Epithelial cell of proximal tubule (primary cell): ENCODE measurements around the gene RIPOR3. TPM values are rescaled to one million over a fixed set of nuclear protein-coding genes. Genes with fewer than 3 reads are reported as not detected.

Source experiments
- DNase-seq: peaks from one replicate; pipeline ENCODE4 v3.0.0-alpha.2; 2011; ENCODE audit warnings: low read depth
- H3K4me3 ChIP-seq: 2 replicates; pipeline ENCODE4 v1.5.1; 2011; ENCODE audit warnings: low read depth, mild to moderate bottlenecking, low read length
- CTCF ChIP-seq: conservative IDR thresholded peaks from 2 replicates; pipeline ENCODE4 v1.5.1; 2012; ENCODE audit warnings: low read depth, mild to moderate bottlenecking, low read length
- total RNA-seq: library from RNA; depleted of rRNA; stranded (reverse); fragments of >200 nt; gene quantifications from 2 replicates; pipeline ENCODE4 v1.2.3, GENCODE V29; 2015

Gene RIPOR3
- total RNA-seq, 1 donor from 2014 or later, result 1.8 TPM

GRCh38 chr20:50588034-50588736 lies 103.2 kb downstream of the RIPOR3 start:
- H3K4me3 ChIP-seq, result no peak overlapping the region
- peak; percentile 97 for TF ChIP-seq CTCF
- DNase-seq, result no peak

GRCh38 chr20:50587291-50587961 lies 103.9 kb downstream of the RIPOR3 start:
- DNase-seq, result no peak
- TF ChIP-seq CTCF, result no peak
- H3K4me3 ChIP-seq, result no peak overlapping the region

GRCh38 chr20:50586531-50587232 lies 104.7 kb downstream of the RIPOR3 start:
- DNase-seq, result no peak
- H3K4me3 ChIP-seq, result no peak overlapping the region
- TF ChIP-seq CTCF, result no peak

GRCh38 chr20:50585678-50586077 lies 105.7 kb downstream of the RIPOR3 start:
- TF ChIP-seq CTCF, result no peak
- DNase-seq, result no peak

GRCh38 chr20:50585214-50585613 lies 106.1 kb downstream of the RIPOR3 start:
- no peak for TF ChIP-seq CTCF
- no peak for DNase-seq
- no peak overlapping the region for H3K4me3 ChIP-seq

More at GRCh38 chr20:50585678-50586077, 105.7 kb downstream of the RIPOR3 start:
- no peak overlapping the region for H3K4me3 ChIP-seq

GRCh38 chr20:50584687-50585086 lies 106.7 kb downstream of the RIPOR3 start:
- no peak for DNase-seq
- H3K4me3 ChIP-seq, result no peak overlapping the region
- no peak for TF ChIP-seq CTCF
